ENCODE measurements around the gene CFAP410.

DNA sequence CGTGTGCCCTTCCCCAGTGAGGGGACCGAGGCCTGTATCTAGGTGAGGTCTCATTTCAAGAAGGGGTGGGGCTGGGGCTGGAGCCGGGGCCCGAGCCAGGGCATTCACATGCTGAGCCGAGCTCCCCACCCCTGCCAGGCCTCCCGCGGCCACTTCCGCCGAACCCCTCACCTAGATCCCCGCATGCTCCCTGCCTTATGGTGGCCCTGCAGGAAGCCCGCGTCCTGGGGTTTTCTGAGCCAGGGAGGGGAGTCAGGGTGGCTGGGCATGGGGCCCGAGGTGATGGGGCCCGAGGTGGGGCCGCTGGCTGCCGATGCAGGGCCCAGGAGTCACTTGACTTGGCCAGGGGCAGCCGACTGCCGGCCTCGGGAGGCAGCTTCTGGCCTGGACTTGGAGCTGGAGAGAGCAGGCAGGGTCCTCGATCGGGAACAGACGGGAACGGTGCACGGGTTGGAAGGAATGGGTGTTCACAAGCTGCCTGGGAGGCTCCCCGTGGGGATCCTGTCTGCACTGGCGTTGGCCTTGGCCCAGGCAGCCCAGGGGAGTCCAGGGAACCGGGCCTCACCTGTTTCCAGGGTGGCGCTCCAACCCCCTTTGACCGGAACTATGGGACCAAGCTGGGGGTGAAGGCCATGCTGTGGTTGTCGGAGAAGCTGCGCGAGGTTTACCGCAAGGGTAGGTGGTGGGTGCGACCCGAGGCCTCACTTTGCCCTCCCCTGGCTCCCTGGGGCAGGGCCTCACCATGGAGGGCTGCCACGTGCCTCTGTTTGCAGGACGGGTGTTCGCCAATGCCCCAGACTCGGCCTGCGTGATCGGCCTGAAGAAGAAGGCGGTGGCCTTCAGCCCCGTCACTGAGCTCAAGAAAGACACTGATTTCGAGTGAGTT is 13.6 kb downstream of the CFAP410 start:
- TF ChIP-seq EZH2 (IDR thresholded peaks at IDR 0.05; ENCODE audit: insufficient read depth, poor library complexity, severe bottlenecking) (no peak), EZH2phosphoT487 (IDR thresholded peaks at IDR 0.05; ENCODE audit: insufficient read depth, low read depth) (no peak)
